Osteoblast (primary cell): Measurements from ENCODE around the gene RPS6KA5. TPM values are rescaled to one million over a fixed set of nuclear protein-coding genes. Genes with fewer than 3 reads are reported as not detected.

ENCODE experiments used
- DNase-seq: peaks from one replicate; pipeline ENCODE4 v3.0.0; 2011; ENCODE audit warnings: low spot score, mixed read lengths; ENCODE audit not compliant: insufficient read length; ENCODE audit errors: missing footprints
- H2AFZ ChIP-seq: 2 replicates; pipeline ENCODE4 v1.6.0; 2011; ENCODE audit warnings: mild to moderate bottlenecking, low read length
- H3K27ac ChIP-seq: 2 replicates; pipeline ENCODE4 v1.5.1; 2011; ENCODE audit warnings: mild to moderate bottlenecking, low read depth, low read length, moderate library complexity
- H3K27me3 ChIP-seq: 2 replicates; pipeline ENCODE4 v1.6.0; 2012; ENCODE audit warnings: mild to moderate bottlenecking, control low read depth, inconsistent platforms, low read length, moderate library complexity; ENCODE audit not compliant: insufficient read depth
- H3K36me3 ChIP-seq: 2 replicates; pipeline ENCODE4 v1.5.1; 2011; ENCODE audit warnings: mild to moderate bottlenecking, low read length, control low read depth, moderate library complexity; ENCODE audit not compliant: insufficient read depth
- H3K4me1 ChIP-seq: 2 replicates; pipeline ENCODE4 v1.5.1; 2011; ENCODE audit warnings: mild to moderate bottlenecking, low read length, control low read depth, moderate library complexity; ENCODE audit not compliant: insufficient read depth
- H3K4me2 ChIP-seq: 2 replicates; pipeline ENCODE4 v1.6.0; 2011; ENCODE audit warnings: mild to moderate bottlenecking, low read length; ENCODE audit not compliant: insufficient read depth
- H3K4me3 ChIP-seq: fragments of 200-600 bp; sonication (generic); 3 replicates; pipeline ENCODE4 v1.5.1; 2012; ENCODE audit warnings: mild to moderate bottlenecking, low read length, inconsistent platforms; ENCODE audit not compliant: insufficient read depth
- H3K79me2 ChIP-seq: 2 replicates; pipeline ENCODE4 v1.6.0; 2012; ENCODE audit warnings: mild to moderate bottlenecking, low read length, control low read depth, inconsistent platforms; ENCODE audit not compliant: insufficient read depth
- H3K9me3 ChIP-seq: 2 replicates; pipeline ENCODE4 v1.5.1; 2011; ENCODE audit warnings: low read depth, low read length, control low read depth
- H4K20me1 ChIP-seq: 2 replicates; pipeline ENCODE4 v1.6.0; 2012; ENCODE audit warnings: mild to moderate bottlenecking, low read length, control low read depth; ENCODE audit not compliant: insufficient read depth
- CTCF ChIP-seq: IDR thresholded peaks from 2 replicates; pipeline ENCODE4 v1.5.1; 2011; ENCODE audit warnings: mild to moderate bottlenecking, low read depth, low read length, moderate library complexity; ENCODE audit errors: extremely low read depth
- total RNA-seq: library from RNA; depleted of rRNA; stranded (reverse); fragments of >200 nt; gene quantifications from 2 replicates; pipeline ENCODE4 v1.2.3, GENCODE V29; 2012

Gene RPS6KA5
- total RNA-seq, 1 donor: 1.4 TPM

GRCh38 chr14:90996967-90997366, 63.5 kb downstream of the RPS6KA5 start:
- H2AFZ ChIP-seq: no peak overlapping the region
- H3K27ac ChIP-seq: no peak overlapping the region
- H3K9me3 ChIP-seq: no peaks in the 10 kb centered on the region
- no peaks in the 10 kb centered on the region for H3K36me3 ChIP-seq
- H4K20me1 ChIP-seq: no peaks in the 10 kb centered on the region
- no peak overlapping the region for H3K4me3 ChIP-seq
- no peaks in the 10 kb centered on the region for H3K79me2 ChIP-seq
- TF ChIP-seq CTCF: no peak
- no peaks in the 10 kb centered on the region for H3K27me3 ChIP-seq
- no peaks in the 10 kb centered on the region for H3K4me1 ChIP-seq
- H3K4me2 ChIP-seq: no peak overlapping the region
- DNase-seq: no peak

- DNase-seq: no peak
- Histone ChIP-seq H3K4me3 (no peak overlapping the region), H2AFZ (no peak overlapping the region), H3K27me3 (no peaks in the 10 kb centered on the region), H4K20me1 (no peaks in the 10 kb centered on the region), H3K4me1 (no peaks in the 10 kb centered on the region), H3K79me2 (no peaks in the 10 kb centered on the region), H3K4me2 (no peak overlapping the region), H3K27ac (no peak overlapping the region), H3K9me3 (no peaks in the 10 kb centered on the region), H3K36me3 (no peaks in the 10 kb centered on the region)
- no peak for TF ChIP-seq CTCF
These were observed 64.7 kb downstream of the RPS6KA5 start for GRCh38 chr14:90995785-90996184.

GRCh38 chr14:90993792-90994191, 66.6 kb downstream of the RPS6KA5 start:
- no peaks in the 10 kb centered on the region for H3K9me3 ChIP-seq
- no peak overlapping the region for H3K4me2 ChIP-seq
- no peak for TF ChIP-seq CTCF
- H3K4me1 ChIP-seq: no peaks in the 10 kb centered on the region
- no peaks in the 10 kb centered on the region for H3K79me2 ChIP-seq
- no peaks in the 10 kb centered on the region for H3K27me3 ChIP-seq
- H3K36me3 ChIP-seq: no peaks in the 10 kb centered on the region
- H3K27ac ChIP-seq: no peak overlapping the region
- H3K4me3 ChIP-seq: no peak overlapping the region
- H4K20me1 ChIP-seq: no peaks in the 10 kb centered on the region
- no peak overlapping the region for H2AFZ ChIP-seq
- no peak for DNase-seq

GRCh38 chr14:90991690-90992443, 68.6 kb downstream of the RPS6KA5 start:
- no peak overlapping the region for H2AFZ ChIP-seq
- no peak overlapping the region for H3K4me3 ChIP-seq
- no peaks in the 10 kb centered on the region for H3K36me3 ChIP-seq
- no peak for DNase-seq
- no peaks in the 10 kb centered on the region for H4K20me1 ChIP-seq
- H3K4me2 ChIP-seq: no peak overlapping the region
- no peaks in the 10 kb centered on the region for H3K79me2 ChIP-seq
- no peaks in the 10 kb centered on the region for H3K9me3 ChIP-seq
- TF ChIP-seq CTCF: no peak
- no peaks in the 10 kb centered on the region for H3K4me1 ChIP-seq
- no peak overlapping the region for H3K27ac ChIP-seq
- no peaks in the 10 kb centered on the region for H3K27me3 ChIP-seq
